GM19452 (cell line): ENCODE results near the gene ASCL5.

Experiments
- ATAC-seq: cut with Tn5 transposase; IDR thresholded peaks from one replicate; pipeline ENCODE4 v1.9.1; 2021; ENCODE audit not compliant: unreplicated experiment

ASCL5 gene

GRCh38 chr1:201153474-201154388 is 26.7 kb upstream of the ASCL5 start:
- peak; percentile 72 for ATAC-seq

- ATAC-seq = no peak
Measured at GRCh38 chr1:201149400-201149799, 22.4 kb upstream of the ASCL5 start.

- ATAC-seq = no peak
Measured at GRCh38 chr1:201147396-201148015, 20.5 kb upstream of the ASCL5 start.

- no peak for ATAC-seq
Measured at GRCh38 chr1:201146626-201147390, 19.8 kb upstream of the ASCL5 start.

- no peak for ATAC-seq
Measured at GRCh38 chr1:201145816-201146215, 18.8 kb upstream of the ASCL5 start.

GRCh38 chr1:201145132-201145531 is 18.1 kb upstream of the ASCL5 start:
- ATAC-seq = no peak

- ATAC-seq = no peak
Measured at GRCh38 chr1:201144701-201145100, 17.7 kb upstream of the ASCL5 start.

- ATAC-seq = no peak
Measured at GRCh38 chr1:201143726-201144635, 17.0 kb upstream of the ASCL5 start.

- no peak for ATAC-seq
Measured at GRCh38 chr1:201142849-201143725, 16.1 kb upstream of the ASCL5 start.

- ATAC-seq = no peak
Measured at GRCh38 chr1:201142011-201142848, 15.2 kb upstream of the ASCL5 start.

GRCh38 chr1:201141418-201141817 is 14.4 kb upstream of the ASCL5 start:
- no peak for ATAC-seq

GRCh38 chr1:201140941-201141260 is 13.9 kb upstream of the ASCL5 start:
- no peak for ATAC-seq

GRCh38 chr1:201140235-201140940 is 13.4 kb upstream of the ASCL5 start:
- ATAC-seq = no peak

GRCh38 chr1:201139756-201140155 is 12.8 kb upstream of the ASCL5 start:
- no peak for ATAC-seq

- ATAC-seq = no peak
Measured at GRCh38 chr1:201139306-201139705, 12.3 kb upstream of the ASCL5 start.

- no peak for ATAC-seq
Measured at GRCh38 chr1:201138311-201138840, 11.4 kb upstream of the ASCL5 start.

GRCh38 chr1:201137579-201138310 is 10.8 kb upstream of the ASCL5 start:
- ATAC-seq = no peak
